Measurements from ENCODE around the gene DSCAML1.

Gene DSCAML1

DNA sequence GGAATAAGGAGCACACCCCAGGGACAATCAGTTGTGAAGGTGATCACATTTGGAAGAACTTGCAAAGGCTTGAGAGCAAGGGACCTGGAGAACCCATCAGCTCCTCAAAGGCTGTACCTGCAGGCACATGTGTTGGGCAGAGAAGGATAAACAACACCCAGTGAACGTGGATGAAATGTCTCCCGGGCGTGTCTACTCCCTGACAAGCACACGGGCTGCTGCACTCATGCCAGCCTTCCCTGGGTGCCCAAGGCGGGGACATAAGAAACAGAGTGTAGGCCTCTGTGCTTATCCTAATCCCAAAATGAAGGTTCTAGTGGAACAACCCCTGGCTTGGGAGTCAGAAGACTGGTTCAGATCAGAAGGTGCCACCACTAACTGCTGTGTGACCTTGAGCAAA, 46.7 kb downstream of the DSCAML1 start:
- DNase-seq: no peak

- DNase-seq: no peak
Measured at GRCh38 chr11:117749541-117749910, 47.5 kb downstream of the DSCAML1 start.

- DNase-seq: no peak
Measured at GRCh38 chr11:117748771-117749540, 48.1 kb downstream of the DSCAML1 start.

DNA sequence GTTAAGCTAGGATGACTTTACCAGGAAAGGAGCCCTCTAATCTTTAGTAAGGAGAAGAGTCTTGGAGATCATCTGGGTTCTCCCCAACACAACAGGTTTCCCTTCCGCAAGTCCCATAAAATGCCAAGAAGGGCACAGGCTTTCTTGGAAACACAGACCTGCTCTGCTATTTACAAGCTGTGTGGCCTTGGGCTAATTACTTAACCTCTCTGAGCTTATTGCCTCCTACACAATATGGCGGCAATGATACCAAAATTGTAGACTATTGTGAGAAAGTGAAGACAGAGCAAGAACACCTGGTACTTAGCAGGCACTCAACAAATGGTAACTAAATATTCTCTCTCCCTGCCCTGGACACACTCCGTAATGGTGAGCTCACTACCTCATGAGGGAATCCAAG, 49.1 kb downstream of the DSCAML1 start:
- no peak for DNase-seq

- no peak for DNase-seq
Measured at GRCh38 chr11:117745346-117745745, 51.7 kb downstream of the DSCAML1 start.

DNA sequence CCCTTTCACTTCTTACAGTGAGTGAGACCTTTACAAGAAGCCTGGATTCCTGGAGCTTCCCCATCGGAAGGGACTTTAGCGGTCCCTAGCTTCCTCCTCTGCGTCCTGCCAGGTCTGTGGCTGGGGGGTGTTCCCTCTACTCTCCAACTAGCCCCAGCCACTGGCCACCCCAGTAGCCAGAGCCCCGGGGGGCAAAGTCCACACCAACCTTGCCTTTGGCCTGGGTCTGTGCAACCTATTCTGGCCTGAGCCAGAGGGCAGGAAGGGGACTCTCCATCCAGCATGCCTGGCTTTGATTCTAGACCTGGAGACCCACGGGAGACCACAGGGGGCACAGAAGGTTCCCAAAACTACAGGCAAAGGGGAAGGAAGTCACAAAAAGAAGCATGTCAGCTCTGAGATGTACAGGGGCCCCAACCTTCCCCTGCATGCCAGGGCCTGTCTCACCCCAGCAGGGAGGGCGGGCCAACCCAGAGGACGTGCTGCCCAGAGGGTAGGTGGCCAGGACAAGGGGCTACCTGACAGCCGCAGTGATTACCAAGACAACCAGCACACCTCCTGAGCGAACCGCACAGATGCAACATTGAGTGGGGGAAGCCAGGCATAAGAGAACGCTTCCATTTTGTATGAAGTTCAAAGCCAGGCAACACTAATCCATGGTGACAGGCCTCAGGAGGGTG, 52.4 kb downstream of the DSCAML1 start:
- no peak for DNase-seq

DNA sequence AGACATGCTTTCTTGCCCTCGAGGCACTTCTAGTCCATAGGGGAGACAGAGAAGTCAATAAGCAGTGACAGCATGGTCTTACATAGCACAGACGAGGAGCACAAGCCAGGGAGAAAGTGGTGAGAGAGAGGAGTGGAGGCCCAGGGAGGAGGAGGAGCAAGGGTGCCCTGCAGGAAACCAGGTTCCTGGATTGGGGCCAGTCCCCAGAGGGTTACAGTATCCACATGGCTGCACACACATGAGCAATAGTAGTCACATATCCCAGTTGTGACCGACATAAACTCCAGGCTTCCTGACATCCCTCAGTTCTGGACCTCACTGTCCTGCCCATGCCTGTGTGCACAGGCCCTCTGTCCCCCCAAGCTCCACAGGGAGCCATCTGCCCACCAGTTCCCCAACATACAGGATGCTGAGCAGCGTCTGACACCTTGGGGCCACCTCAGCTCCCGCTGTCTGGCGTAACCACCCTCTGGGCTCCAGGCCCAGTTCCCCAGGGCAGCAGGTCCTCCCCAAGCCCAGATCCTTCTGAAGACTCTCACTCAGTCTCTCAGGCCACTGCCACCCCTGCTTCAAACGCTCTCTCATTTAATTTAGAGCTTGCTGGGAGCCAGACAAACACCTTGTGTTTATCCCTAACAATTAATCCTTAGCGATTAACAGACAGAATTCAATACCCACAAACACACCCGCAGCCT, 53.7 kb downstream of the DSCAML1 start:
- DNase-seq: no peak

- no peak for DNase-seq
Measured at GRCh38 chr11:117738246-117738957, 58.6 kb downstream of the DSCAML1 start.

- DNase-seq: no peak
Measured at GRCh38 chr11:117735350-117735977, 61.6 kb downstream of the DSCAML1 start.

DNA sequence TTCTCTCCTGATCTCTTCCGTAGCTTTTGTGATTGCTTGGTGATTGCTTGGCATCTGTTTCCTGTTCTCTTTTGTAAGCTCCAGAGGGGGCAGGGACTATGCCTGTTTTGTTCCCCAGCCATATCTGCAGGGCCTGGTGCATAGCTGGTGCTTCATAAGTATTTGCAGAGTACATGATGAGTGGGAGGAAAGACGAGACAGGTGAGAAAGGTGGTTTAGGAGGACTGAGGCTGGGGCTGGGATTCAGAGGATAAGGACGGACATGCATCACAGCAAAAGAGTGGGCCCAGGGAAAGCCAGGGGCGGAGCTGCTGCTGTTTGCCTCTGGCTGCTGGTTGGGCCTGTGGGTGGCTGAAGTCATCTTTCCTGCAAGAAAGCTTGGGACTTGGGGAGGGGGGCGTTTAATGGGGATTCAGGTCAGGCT, 62.4 kb downstream of the DSCAML1 start:
- DNase-seq: no peak

GRCh38 chr11:117733316-117733715, 63.7 kb downstream of the DSCAML1 start:
- DNase-seq: no peak

DNA sequence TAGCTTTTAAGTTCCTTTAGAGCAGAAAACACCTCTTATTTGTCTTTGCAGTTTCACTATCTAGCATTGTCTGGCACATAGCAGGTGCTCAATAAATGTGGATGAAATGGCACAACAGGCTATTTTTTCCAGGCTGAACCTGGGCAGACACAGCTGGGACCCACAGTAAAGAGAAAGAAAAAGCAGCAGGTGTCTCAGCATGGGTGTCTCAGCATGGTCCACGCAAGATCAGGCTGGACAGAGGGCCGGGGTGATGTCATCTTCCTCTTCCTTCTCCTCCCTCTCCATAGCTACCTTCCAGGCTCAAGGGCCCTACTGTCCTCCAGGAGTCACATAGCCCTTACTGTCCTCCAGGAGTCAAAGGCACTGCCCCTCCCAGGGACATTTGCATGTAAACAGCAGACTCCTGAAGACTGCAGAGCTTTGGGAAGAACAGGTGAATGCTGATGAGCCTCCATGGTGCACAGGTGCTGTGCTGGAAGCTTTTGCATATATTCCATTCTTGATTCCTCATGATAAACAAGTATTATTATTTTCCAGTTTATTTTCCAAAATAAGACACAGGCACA, 65.2 kb downstream of the DSCAML1 start:
- no peak for DNase-seq

DNA sequence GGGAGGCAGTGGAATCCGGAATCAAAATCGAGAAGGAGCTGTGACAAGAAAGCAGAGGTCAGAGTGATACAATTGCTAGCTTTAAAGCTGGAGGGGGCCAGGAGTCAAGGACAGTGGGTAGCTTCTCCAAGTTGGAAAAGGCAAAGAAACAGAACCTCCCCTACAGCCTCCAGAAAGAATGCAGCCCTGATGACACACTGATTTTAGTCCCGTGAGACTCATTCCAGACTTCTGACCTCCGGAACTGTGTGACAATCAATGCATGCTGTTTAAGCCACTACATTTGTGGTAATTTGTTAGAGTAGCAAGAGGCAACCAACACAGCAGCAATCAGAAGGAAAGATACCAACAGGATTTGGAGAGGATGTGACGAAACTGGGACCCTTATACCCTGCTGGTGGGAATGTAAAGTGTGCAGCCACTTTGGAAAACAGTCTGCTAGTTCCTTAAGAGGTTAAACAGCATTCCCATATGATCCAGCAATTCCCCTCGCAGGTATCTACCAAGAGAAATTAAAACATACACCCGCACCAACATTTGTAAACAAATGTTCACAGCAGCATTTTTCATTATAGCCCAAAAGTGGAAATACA, 66.7 kb downstream of the DSCAML1 start:
- no peak for DNase-seq

DNA sequence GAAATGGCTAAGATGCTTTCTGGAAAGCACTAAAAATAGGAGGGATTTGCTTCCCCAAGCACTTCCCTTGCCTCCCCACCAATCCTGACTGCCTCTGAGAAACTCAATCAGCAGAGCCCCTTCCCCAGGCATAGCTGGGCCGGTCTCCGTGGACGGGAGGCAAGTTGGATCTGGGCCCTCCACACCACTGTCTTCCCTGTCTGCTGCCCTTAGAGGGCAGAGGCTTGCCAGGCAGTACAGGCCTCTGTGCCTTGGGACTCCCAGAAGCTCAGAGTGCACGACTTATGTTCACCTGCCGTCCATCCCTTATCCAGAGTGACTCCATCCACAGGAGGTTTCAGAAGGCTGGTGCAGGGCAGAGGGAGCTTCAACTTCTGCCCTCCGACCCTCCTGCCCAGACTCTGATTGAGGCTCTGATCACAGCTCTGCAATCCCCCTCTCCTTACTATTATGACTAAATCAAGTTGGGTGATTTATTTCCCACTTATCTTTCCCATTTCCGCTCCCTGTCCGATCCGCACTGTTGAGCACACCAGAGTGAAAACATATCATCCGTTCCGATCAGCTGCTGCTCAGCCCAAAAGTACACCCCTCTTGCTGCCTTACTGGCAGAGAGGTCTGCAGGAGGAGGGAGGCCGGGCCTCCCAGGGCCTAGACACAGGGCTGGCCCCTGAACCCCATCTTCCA, 71.8 kb downstream of the DSCAML1 start:
- no peak for DNase-seq

DNA sequence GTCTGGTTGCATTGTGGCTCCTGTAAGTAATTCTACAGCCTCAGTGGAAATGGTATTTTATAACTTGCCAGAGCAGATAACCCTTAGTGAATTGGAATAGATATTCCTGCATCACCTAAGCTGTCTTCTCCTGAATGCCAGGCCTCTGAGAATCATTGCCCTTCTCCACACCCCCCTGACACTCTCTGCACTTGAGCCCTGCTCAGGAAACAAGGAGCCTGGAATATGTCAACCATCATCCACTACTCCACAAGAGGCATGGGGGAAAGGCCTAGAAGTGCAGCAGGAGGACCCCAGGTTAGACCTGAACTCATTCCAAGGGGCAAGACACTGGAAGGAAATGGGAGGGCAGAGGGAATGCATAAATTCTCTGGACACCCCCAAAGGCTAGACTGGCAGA, 72.4 kb downstream of the DSCAML1 start:
- DNase-seq: no peak

- DNase-seq: no peak
Measured at GRCh38 chr11:117724104-117724503, 72.9 kb downstream of the DSCAML1 start.

DNA sequence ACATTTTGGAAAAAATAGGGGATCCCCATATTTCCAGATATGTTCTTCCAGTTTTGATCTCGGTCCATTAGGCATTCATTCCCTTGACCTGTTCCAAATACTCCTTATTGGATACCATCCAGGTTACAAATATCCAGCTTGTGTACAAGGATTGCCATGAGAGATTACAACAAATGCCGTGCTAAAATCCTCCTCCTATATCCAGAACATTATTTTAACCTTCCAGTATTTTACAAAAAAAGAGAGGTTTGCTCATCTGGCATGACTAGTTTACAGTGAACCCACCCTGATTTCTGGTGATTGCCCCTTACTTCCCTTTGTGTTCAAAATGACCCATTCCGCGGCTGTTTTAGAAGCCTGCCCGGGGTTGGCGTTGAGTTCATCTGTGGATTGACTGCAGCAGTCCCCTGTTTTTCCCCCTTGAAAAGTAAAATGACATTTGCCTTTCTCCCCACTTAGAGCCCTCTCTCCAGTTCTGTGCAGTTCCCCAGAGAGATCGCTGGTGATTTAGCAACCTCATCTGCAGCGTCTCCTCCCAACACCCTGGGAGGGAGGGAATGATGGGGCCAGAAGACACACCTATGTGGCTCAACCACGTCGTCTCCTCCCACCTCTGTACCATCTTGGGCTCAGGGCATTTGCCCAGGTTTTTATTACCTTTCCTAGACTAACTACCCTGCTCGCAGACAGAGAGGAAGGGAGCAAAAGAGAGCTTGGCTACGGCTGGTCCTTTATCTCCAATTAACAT, 73.6 kb downstream of the DSCAML1 start:
- no peak for DNase-seq

- DNase-seq: no peak
Measured at GRCh38 chr11:117722082-117722481, 74.9 kb downstream of the DSCAML1 start.

GRCh38 chr11:117720061-117720511, 76.9 kb downstream of the DSCAML1 start:
- no peak for DNase-seq

GRCh38 chr11:117719480-117719879, 77.5 kb downstream of the DSCAML1 start:
- no peak for DNase-seq

All from NCI-H748 treated with DMSO at 0.1 percent for 48 hours (cell line).